GM21390 (cell line): ENCODE results near the gene ADGRD1.

Experiments used
- ATAC-seq: cut with Tn5 transposase; IDR thresholded peaks from one replicate; pipeline ENCODE4 v1.9.1; 2021; ENCODE audit not compliant: unreplicated experiment

The ADGRD1 gene

DNA sequence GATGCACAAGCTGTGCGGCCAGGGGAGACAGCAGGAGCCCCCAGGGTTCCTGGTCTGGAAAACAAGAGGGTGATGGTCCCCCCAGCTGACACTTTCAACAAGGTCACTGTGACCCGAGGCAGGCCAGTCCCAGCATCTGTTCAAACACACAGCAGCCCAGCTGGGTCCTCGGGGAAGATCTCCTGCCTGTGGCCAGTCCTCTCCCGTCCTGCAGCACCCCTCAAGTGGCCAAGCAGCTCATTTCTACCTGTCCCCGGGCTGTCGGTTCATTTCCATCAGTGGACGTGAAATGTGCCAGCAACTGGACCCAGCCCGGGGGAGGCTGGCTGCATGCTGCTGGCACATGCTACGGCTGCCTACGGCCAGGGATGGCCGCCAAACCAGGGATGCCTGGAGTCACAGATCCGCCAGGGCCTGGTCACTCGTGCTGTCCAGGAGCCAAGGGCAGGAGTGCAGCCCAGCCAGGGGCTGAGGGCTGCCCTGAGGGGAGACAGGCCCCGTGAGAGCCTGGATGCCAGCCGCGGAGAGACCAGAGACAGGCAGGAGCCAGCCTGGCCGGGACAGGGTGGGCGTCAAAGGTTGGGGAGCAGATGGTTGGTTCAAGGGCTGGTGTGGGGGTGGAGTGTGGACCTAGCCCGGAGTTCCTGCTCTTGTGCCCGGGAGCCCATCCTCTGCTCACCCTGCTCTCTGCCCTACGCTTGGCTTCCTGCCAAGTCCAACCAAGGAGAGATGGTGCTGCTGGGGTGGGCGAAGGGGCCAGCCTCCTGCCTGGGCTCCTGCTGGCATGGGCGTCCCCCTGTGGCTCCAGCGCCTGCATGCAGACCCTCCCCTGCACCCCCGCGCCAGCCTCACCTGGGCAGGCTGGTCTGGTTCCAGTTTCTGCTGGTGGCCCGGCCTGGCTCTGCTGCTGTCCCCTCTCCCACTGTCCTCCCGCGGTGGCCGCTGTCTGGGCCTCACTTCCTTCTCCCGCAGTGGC lies 143.8 kb downstream of the ADGRD1 start:
- no peak for ATAC-seq

DNA sequence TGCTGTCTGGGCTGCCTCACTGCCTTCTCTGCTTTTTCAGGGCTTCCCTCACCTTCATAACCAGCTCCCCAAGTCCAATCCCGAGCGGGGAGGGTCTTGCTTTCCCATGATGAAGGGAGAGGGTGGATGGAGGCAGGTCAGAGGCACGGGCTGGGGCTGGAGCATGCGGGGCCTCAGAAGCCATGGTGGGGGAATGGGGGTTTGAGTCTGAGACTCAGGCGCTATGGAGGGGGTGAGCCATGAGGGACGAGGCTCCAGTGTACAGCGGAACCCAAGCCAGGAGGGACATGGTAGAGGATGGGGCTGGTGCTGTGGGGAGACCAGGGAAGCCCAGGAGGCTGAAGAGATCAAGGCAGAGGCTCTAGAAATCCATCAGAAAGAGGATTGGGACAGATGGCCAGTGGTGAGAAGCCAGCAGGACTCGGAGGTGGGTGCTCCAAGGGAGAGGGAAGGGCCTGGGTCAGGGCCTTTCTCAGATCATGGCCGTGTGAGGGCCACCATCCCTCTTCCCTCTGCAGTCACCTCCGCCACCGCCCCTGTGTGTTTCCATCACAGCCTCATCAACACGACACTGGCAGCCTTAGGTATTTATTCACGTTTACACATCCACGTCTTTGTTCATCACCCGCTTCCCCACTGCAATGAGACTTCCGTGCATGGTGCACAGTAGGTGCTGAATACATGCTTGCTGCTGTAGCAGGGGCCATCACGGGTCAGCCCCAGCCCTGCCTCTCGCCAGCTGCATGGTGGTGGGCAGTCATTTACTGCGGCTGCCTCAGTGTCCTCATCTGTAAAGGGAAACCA lies 144.7 kb downstream of the ADGRD1 start:
- ATAC-seq, result no peak

DNA sequence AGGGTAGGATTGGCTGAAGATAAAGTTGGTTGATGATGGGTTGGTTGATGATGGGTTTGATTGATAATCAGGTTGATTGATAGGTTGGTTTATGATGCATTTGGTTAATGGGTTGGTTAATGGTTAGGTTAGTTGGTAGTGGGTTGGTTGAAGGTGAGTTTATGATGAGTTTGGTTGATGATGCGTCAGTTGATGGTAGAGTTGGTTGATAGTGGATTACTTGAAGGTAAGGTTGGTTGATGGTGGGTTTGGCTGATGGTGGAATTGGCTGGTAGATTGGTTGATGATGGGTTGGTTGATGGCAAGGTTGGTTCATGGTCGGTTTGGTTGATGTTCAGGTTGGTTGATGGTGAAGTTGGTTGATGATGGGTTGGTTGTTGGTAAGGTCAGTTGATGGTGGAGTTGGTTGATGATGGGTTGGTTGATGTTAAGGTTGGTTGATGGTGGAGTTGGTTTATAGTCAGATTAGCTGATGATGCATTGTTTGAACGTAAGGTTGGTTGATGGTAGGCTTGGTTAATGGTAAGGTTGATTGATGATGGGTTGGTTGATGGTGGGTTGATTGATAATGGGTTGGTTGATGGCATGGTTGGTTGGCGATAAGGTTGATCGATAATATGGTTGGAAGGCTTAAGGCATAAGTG lies 146.4 kb downstream of the ADGRD1 start:
- no peak for ATAC-seq

DNA sequence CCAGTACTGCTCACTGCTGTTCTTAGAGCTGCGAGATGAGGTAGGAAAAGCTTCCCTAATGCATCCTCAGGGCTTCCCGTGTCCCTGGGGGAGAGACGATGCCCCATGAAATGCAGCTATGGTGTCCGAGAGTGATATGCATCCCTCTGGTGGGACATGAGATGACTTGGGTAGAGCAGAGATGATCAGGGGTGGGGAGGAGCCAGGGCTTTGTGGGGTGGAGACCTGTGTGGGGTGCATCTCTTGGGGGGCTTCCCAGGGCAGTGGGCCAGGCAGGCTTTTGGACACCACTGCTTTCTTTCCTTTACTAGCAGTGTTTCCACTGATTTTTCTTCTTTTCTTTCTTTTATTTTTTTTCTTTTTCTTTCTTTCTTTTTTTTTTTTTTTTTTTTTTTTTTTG lies 147.3 kb downstream of the ADGRD1 start:
- no peak for ATAC-seq

DNA sequence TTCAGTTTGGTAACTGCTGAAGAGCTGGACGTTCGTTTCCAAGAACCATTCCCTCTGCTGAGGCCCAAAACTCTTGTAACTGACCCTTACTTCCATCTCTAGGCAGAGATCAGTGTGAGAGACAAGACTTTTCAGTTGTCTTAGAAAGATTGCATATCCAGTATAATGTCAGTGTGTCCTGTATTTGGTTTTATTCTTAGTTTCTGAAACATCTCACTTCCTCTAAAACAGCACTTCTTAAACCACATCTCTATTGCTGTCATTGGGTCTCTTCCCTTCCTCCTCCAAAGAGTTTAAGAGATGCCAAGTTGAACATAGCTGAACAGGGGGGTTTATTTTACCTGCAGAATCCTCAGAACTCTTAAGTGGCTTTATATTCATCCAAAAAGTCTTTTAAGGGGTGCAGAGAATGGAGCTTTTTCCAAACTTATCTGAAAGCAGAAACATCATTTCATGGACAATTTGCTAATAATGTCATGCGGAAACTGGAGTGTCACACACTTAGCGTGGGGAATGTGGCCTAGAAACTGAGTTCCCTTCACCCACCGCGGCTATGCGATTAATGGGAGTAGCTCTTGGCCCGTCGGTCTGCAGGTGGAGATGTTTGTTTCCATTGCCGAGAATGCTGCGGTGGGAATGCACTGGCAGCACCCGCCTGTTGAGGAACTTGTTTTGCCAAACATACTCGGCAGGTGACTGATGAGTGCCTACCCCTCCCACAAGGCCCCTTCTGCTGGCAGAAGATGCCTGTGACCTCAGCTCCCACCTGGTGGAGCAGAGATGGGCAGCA lies 148.2 kb downstream of the ADGRD1 start:
- ATAC-seq, result peak; percentile 76

DNA sequence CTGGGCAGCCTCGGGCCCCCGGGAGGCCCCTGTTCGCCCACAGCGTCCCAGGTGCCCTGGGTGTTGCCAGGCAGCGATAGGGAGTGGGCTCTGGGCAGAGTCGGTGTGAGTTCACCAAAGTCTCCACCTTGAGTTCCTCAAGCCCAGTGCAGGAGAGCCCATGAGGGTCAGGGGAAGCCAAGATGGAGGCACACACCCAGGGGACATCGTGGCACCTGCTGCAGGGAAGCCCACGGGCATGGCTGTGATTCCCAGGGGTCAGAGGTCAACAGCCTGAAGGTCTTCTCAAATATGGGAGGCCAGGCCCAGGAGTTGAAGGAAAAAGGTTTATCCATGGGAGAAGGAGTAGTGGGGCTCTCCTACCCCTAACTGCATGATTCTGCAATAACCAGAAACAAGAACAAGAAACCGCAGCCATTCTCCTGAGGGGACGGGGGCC lies 148.8 kb downstream of the ADGRD1 start:
- no peak for ATAC-seq

DNA sequence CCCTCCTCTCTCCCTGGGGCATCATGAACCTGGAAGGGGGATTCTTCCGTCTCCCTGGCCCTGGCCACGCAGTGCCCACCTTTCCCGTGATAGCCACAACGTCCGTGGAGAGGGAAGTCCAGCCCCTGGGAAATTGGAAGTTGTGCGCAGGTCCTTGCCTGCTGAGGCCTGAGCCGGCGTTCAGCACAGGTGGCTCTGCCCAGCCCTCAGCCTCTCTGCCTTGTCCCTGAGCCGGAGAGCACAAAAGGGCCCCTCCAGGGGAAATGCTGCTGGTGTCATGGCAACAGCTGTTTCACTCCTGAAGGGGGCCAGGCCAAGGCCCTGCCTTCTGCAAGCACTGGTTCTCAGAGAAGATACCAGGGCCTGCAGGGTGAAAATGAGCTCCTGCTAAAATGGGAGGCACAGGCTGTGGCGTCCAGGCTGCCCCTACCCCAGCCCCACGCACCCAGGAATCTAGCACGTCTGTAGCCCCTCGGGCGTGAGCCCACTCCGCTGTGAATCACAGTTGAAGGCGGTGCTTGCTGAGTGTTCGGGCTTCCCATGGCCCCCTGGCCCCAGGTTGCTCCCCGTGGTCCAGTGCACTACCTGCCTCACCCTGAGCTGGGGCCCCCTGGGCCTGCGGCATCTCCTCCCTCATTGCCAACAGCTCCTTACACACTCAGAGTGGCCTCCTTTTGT lies 149.4 kb downstream of the ADGRD1 start:
- peak; percentile 44 for ATAC-seq

DNA sequence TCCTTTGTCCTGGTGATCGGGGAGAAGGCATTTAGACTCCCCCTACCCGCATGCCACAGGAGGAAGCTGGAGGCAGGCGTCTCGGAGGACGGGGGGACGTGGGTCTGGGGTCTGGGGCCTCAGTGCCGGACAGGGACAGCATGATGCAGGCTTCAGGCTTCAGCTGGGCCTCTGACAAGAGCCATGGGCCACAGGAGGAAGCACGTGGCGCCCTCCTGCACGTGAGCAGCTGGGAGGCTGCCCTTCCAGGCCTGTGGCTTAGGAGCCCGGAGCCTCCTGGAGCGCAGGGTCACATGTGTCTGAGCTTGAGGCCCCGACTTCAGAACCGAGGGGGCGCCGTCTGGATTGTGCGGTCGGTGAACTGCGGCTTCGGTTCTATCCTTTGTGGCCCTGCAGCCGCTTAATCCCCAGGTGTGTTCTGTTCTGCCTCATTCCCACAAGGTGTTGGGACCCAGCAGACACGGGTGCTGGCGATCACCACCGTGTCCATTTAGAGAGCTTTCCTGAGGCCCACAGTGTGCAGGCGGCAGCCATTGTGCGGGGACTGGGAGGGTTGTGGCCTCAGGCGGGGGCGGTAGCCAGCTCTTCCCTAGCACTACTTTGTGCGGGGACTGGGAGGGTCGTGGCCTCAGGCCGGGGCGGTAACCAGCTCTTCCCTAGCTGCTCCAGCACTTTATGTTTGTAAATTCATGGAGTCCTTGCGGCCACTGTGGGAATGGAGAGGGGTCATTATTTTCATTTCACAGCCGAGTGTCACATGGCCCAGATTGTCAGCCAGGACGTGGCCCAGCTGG lies 150.2 kb downstream of the ADGRD1 start:
- no peak for ATAC-seq

DNA sequence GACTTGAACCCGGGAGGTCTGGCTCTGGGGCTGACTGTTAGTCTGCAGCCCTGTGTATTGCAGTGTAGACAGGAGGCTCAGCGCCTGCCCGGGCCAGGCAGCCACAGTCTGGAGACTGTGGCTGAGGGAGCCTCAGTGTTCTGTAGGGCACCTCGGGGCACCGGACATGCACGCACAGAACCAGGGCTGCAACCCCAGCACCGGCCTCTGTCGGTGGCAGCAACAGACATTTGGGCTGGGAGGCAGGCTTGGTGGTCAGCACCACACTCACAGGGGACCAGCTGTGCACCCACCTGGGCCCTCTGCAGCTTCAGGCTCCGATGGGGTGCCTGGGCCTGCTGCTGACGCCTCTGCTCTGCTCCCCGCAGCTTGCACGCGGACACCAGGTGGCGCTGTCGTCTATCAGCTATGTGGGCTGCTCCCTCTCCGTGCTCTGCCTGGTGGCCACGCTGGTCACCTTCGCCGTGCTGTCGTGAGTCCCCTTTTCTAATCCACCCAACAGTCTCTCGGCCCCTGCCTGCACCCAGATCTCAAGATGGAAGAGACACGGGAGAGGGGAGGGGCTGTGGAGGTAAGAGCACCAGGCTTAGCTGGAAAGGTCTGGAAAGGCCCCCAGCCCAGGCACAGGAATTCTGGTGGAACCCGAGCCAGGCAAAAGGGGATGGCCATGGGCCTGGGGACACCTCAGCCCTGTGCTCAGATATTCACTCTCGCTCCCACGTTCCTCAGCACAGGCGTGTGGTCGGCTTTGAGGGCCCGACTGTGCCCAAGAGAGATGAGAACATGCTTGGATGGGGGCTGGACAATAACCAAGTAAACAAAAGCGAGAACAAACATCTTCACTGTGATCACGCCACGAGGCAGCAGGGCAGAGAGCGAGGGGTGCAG lies 151.0 kb downstream of the ADGRD1 start:
- ATAC-seq, result peak; percentile 48

DNA sequence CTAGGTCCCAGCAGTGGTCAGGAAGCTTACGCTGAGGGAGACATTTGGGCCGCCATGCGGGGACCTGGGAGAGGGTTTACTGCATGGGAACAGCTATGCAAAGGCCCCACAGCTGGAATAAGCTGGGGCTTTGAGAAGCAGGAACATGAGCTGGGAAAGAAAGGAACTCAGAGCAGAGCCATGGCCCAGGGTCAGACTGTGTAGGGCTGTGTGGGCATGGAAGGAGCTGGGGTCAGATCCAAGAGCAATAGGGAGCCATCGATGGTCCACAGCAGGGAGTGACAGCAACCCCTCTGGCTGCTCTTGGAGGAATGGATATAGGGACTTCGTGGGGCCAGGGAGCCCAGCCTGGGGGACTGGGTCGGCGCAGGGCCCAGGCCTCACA lies 151.6 kb downstream of the ADGRD1 start:
- no peak for ATAC-seq

DNA sequence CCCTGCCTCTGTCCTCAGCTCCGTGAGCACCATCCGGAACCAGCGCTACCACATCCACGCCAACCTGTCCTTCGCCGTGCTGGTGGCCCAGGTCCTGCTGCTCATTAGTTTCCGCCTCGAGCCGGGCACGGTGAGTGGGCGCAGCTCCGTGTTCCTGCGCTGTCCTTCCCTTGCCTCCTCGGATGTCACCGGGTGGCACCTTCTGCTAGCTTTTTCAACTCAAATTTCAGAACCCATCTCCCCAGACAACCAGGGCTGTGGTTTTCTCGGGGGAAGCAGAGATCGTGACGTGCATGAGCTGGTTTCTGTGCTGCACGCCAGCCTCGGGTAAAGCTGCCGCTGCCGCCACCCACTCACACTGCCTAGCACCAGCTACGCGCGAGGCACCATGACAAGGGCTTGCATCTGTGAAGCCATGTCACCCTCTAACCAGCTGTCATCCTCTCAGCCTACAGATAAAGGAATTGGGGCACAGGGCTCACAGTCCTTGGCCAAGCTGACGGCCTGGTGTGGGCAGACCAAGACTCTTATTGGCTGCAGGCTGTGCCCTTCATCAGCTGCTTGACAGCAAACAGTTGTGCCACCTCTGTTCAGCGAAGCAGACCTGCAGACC lies 152.1 kb downstream of the ADGRD1 start:
- no peak for ATAC-seq

DNA sequence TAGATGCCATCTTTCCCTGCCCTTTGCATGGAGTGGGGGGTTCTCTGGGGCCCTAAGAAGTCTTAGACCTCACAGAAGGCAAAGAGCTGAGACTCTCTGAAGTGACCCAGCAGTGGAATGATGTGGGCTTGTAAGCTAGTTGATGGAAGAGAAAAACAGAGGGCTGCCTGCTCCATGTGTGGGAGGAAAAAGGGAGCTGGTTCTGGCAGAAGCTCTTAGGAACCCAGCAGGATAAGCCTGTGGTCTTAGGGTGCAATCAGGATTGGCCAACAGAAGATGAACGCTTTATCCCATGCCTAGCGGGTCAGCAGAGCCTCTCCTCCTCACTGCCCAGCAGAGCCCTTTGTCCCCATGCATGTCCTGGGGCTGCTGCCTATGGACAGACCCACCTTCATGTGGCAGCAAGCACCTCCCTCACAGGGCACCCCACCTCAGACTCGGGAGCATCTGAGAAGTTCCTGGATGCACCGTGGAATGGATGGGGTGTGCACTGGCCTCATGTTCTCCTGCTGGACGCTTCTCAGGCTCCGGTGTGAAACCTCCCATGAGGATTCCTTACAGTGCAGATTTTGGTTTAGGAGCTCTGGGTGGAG lies 152.7 kb downstream of the ADGRD1 start:
- no peak for ATAC-seq

DNA sequence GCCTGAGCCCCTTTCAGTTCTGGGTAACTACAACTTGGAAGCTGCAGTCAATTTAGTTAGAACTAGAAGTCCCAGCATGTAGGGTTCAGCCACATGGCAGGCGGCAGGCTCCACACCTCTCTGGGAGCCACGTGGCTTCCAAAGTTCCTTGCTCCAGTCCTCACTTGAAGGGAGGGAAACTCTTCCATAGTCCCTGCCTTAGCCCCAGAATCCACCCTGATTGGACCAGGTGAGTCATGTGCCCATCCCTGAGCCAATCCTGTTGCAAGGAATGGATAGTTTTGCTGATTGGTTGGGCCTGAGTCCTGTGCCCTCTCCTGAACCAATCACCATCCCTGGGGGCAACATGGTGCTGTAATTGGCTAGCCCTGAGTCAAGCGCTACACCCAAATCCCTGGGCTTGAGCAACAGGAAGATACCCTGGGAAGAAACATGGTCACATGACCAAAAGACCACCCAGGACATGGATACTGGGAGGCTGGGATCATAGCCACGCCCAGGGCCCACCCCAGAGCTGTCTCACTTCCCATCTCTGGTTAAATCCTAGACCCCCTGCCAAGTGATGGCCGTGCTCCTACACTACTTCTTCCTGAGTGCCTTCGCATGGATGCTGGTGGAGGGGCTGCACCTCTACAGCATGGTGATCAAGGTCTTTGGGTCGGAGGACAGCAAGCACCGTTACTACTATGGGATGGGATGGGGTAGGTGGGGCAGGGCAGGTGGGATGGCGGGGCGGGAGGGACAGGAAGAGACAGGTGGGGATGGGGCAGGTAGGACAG lies 154.7 kb downstream of the ADGRD1 start:
- no peak for ATAC-seq

DNA sequence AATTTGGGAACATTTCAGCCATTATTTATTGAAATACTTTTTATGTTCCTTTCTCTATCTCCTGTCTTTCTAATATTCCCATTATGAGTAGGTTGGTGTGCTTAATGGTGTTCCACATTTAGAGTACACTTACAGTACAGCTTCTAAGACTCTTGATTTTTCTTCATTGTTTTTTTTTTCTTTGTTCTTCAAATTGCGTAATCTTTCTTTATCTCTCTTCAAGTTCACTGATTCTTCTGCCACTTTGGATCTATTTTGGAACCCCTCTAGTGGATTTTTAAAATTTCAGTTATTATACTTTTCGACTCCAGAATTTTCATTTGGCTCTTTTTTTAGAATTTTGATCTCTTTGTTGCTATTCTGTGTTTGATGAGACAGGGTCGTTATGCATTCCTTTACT lies 157.7 kb downstream of the ADGRD1 start:
- no peak for ATAC-seq

DNA sequence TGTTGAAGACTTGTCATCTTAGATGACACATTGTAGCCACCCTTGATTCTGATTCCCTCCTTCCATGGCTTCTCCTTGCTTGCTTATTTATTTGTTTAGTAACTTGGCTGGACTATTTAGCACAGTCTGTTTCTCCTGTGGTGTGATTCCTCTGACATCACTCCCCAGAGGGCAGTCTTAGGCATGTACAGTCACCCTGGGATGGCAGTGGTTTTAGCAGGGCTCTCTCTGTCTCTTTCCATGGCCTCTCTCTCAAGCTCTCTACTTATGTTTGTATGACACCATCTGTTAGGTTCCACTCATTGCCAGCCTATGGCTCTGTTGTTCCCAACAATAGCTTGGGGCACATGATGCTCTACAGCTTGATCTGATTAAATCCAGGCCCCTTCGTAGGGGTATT lies 158.3 kb downstream of the ADGRD1 start:
- ATAC-seq, result no peak

DNA sequence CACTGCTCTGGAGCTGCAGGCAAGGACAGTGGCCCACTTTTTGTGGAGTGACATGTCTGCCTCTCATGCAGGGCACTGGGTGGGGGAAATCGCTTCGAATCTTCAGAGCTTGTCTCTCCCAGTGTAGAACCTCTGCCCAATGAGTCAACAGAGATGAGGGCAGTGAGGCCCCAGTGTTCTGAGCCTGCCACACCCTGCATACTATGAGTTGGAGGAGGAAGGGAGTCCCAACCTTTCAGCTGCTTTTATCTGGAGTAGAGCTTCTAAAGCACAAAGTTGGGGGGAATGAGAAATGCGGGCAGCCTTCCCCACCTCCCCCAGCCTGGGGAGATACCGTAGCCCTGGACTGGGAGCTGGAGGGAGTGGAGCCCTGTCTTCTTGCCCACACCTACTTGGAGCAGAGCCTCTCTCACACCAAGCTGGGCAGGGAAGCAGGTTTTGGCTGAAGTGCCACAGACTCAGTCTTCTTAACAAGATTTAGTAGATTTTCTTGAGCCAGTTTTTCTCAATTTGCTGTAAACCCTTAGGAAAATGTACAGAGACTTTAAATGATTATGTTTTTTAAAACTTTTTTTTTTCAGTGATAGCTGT lies 159.1 kb downstream of the ADGRD1 start:
- ATAC-seq, result no peak
